ENCODE data around the gene BORA.

BORA gene

DNA sequence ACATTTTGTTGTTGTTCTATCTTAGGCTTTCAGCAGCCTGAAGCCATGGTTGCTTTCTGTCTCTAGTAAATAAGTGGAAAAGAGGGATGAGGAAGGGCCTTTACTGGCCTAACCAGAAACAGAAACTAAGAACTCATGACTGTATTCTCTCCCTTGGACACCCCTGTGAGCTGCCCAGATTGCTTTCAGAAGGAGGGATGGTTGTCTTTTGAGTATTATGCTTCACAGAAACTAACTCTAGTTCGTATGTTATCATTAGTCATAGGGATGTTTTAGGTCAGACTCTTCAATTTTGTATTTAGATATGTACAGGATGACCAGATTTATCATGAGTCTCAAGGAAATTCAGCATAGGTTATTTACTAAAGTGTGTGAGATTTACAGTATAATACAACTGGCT is 17.5 kb downstream of the BORA start:
- no peaks in the 10 kb centered on the region for H3K27me3 ChIP-seq (replicated peaks)
- H3K36me3 ChIP-seq (replicated peaks) = peaks cover 10% of the 10 kb centered on the region

GRCh38 chr13:72751220-72751619 is 23.5 kb downstream of the BORA start:
- H3K27me3 ChIP-seq (replicated peaks) = no peaks in the 10 kb centered on the region
- in situ Hi-C loops (cut with HindIII; ENCODE audit: low pct_ligation_motif_present, low sequenced_read_pairs) = no loop called here
- no peak for TF ChIP-seq CTCF (IDR thresholded peaks at IDR 0.05; ENCODE audit: low read depth, low read length, missing control alignments)
- no peak overlapping the region for H3K27ac ChIP-seq
- H3K36me3 ChIP-seq (replicated peaks) = peaks cover 52% of the 10 kb centered on the region
- H3K4me3 ChIP-seq (ENCODE audit: low read depth, low read length) = no peak overlapping the region
- no peak for DNase-seq

More for the DNA sequence above, 17.5 kb downstream of the BORA start:
- TF ChIP-seq CTCF (IDR thresholded peaks at IDR 0.05; ENCODE audit: low read depth, low read length, missing control alignments) = no peak
- Histone ChIP-seq H3K27ac (no peak overlapping the region), H3K4me3 (ENCODE audit: low read depth, low read length) (no peak overlapping the region)
- in situ Hi-C loops (cut with HindIII; ENCODE audit: low pct_ligation_motif_present, low sequenced_read_pairs) = no loop called here
- DNase-seq = no peak

- H3K27me3 ChIP-seq (replicated peaks) = no peaks in the 10 kb centered on the region
- H3K36me3 ChIP-seq (replicated peaks) = peaks cover 66% of the 10 kb centered on the region
- H3K4me3 ChIP-seq (ENCODE audit: low read depth, low read length) = no peak overlapping the region
- H3K27ac ChIP-seq = no peak overlapping the region
- DNase-seq = no peak
- no peak for TF ChIP-seq CTCF (IDR thresholded peaks at IDR 0.05; ENCODE audit: low read depth, low read length, missing control alignments)
- in situ Hi-C loops (cut with HindIII; ENCODE audit: low pct_ligation_motif_present, low sequenced_read_pairs) = no loop called here
These were observed 26.4 kb downstream of the BORA start for GRCh38 chr13:72754111-72754510.

DNA sequence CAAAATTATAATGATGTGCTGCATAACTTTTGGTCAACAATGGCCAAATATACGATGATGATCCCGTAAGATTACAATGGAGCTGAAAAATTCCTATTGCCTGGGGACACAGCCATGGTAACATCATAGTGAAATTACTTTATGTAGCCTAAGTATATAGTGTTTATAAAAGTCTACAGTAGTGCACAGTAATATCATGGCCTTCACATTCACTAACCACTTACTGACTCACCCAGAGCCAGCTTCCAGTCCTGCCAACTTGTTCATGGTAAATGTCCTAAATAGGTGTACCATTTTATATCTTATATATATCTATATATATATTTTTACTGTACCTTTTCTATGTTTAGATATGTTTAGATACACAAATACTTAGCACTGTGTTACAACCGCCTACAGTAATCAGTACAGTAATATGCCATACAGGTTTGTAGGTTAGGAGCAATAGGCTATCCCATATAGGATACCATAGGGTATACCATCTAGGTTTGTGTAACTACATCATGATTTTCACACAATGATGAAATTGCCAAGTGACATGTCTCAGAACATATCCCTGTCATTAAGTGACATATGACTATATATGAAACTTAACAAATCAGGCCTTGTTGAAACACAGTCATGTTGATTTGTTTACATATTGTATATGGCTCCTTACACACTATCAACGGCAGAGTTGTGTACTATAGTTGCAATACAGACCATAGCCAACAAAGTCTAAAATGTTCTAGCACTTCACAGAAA is 30.2 kb downstream of the BORA start:
- in situ Hi-C loops (cut with HindIII; ENCODE audit: low pct_ligation_motif_present, low sequenced_read_pairs) = no loop called here
- H3K4me3 ChIP-seq (ENCODE audit: low read depth, low read length) = no peak overlapping the region
- TF ChIP-seq CTCF (IDR thresholded peaks at IDR 0.05; ENCODE audit: low read depth, low read length, missing control alignments) = no peak
- no peak overlapping the region for H3K27ac ChIP-seq
- no peaks in the 10 kb centered on the region for H3K27me3 ChIP-seq (replicated peaks)
- H3K36me3 ChIP-seq (replicated peaks) = peaks cover 86% of the 10 kb centered on the region
- no peak for DNase-seq

DNA sequence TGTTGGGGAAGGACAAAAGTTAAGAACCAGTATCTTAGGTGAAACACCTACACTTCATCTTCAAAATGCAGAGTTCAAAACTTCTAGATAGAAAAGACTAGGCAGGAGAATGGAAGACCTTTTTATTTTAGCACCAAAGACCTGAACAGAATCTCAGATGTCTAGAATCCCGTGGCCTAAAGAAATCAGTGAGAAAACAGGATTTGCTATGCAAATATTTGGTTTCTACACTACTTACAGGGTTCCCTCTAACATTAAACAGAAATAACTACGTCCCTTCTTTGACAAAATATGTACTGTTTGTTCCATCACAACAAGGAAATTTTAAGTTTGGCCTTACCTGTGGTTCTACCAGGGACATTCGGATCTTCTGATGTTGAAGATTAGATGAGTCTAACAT is 32.5 kb downstream of the BORA start:
- in situ Hi-C loops (cut with HindIII; ENCODE audit: low pct_ligation_motif_present, low sequenced_read_pairs) = no loop called here
- H3K36me3 ChIP-seq (replicated peaks) = peaks cover 89% of the 10 kb centered on the region
- DNase-seq = no peak

More for the DNA sequence above, 32.5 kb downstream of the BORA start:
- TF ChIP-seq CTCF (IDR thresholded peaks at IDR 0.05; ENCODE audit: low read depth, low read length, missing control alignments) = no peak
- Histone ChIP-seq H3K27ac (no peak overlapping the region), H3K27me3 (replicated peaks) (no peaks in the 10 kb centered on the region), H3K4me3 (ENCODE audit: low read depth, low read length) (no peak overlapping the region)

All from brain microvascular endothelial cell (primary cell).